Stomach (tissue), 9 donors: ENCODE data around the gene CASKIN2. TPM values are rescaled to one million over a fixed set of nuclear protein-coding genes. Genes with fewer than 3 reads are reported as not detected.

ENCODE experiments used
- DNase-seq, 2 donors: peaks; one replicate each; pipeline versions ENCODE4 v3.0.0 to v3.0.0-alpha.2; 2013 to 2019
- H3K27ac ChIP-seq, 5 donors: fragments of 200-600 bp in 4 of 5; sonication (generic) in 4 of 5; one replicate each; pipeline ENCODE4 v1.5.1; 2013 to 2019; ENCODE audit warnings: mild to moderate bottlenecking in 1 of 5, moderate library complexity in 1 of 5
- H3K27me3 ChIP-seq, 3 donors: fragments of 200-600 bp; sonication (generic); one replicate each; pipeline ENCODE4 v1.5.1; 2017 to 2019; ENCODE audit warnings: mixed run types in 1 of 3
- H3K36me3 ChIP-seq, 4 donors: fragments of 200-600 bp; sonication (generic); 1 replicate in 3 of 4; 2 replicates in 1 of 4; pipeline ENCODE4 v1.5.1; 2016 to 2019
- H3K4me1 ChIP-seq, 4 donors: fragments of 200-600 bp; sonication (generic); one replicate each; pipeline ENCODE4 v1.5.1; 2016 to 2019
- H3K4me3 ChIP-seq, 4 donors: fragments of 200-600 bp; sonication (generic) in 3 of 4; one replicate each; pipeline ENCODE4 v1.5.1; 2016 to 2019; ENCODE audit warnings: mild to moderate bottlenecking in 1 of 4
- H3K9me3 ChIP-seq, 4 donors: fragments of 200-600 bp; sonication (generic); one replicate each; pipeline ENCODE4 v1.5.1; 2016 to 2019
- CTCF ChIP-seq, 7 experiments: fragments of 450-650 bp in 4 of 7; fragments of 200-600 bp in 3 of 7; sonication (generic) in 3 of 7; IDR thresholded peaks; one replicate each; pipeline ENCODE4 v1.5.1; 2016 to 2019; ENCODE audit warnings: antibody characterized with exemption in 7 of 7, control low read depth in 2 of 7, mild to moderate bottlenecking in 1 of 7
- EP300 ChIP-seq: sonication (generic); formaldehyde crosslinking; IDR thresholded peaks from one replicate; pipeline ENCODE4 v1.6.1; 2017; ENCODE audit warnings: antibody characterized with exemption
- POLR2A ChIP-seq, 4 donors: fragments of 450-650 bp; IDR thresholded peaks; one replicate each; pipeline ENCODE4 v1.6.1; 2016; ENCODE audit warnings: antibody characterized with exemption in 4 of 4, control low read depth in 2 of 4, mild to moderate bottlenecking in 1 of 4, moderate library complexity in 1 of 4
- POLR2AphosphoS5 ChIP-seq, 3 donors: sonication (generic); formaldehyde crosslinking; IDR thresholded peaks; one replicate each; pipeline ENCODE4 v1.6.1; 2016; ENCODE audit warnings: antibody characterized with exemption in 3 of 3
- WGBS, 5 donors: extraction: QIAGEN DNeasy Blood & Tissue Kit in 3 of 5; methylation state at CpG; one replicate each; pipeline versions ENCODE4 v1.1.5 to v1.1.7; 2013 to 2018; 5-methylcytosine and 5-hydroxymethylcytosine counted together
- intact Hi-C: fragments of 100-400 bp; cut with DNase I; formaldehyde crosslinking; loops from one replicate; pipeline ENCODE4 v1.15.1; 2023; ENCODE audit warnings: low total_unique reads
- polyA plus RNA-seq, 3 donors: library from polyadenylated mRNA; stranded (reverse); fragments of 200-250 nt; gene quantifications; one replicate each; pipeline ENCODE4 v1.2.3, GENCODE V29; 2013
- total RNA-seq, 5 donors: library from RNA; depleted of rRNA; stranded (reverse); fragments of >200 nt; gene quantifications; one replicate each; pipeline versions ENCODE4 v1.1.0 to v1.2.3, GENCODE V29; 2014 to 2016
- donor health status: healthy with polysubstance abuse.
- donor health status: Bipolar disorder and iron deficiency.
- donor health status: healthy.

CASKIN2 gene
- total and polyA plus RNA-seq, 8 donors: 5.4 to 27.4 (median 12.1) TPM

GRCh38 chr17:75563063-75563758 is 47.9 kb upstream of the CASKIN2 start:
- no peak for DNase-seq
- Histone ChIP-seq H3K27me3 (no peaks in the 10 kb centered on the region), H3K9me3 (no peaks in the 10 kb centered on the region), H3K27ac (no peak overlapping the region), H3K36me3 (peaks cover 32 to 87% (median 70%) of the 10 kb centered on the region in 4 donors), H3K4me1 (peaks cover 3 to 16% (median 9%) of the 10 kb centered on the region in 4 donors), H3K4me3 (no peak overlapping the region)
- WGBS, 5 donors: 86 to 92% (median 90%) methylated on average over 27 to 28 of the region's 28 CpGs
- no peak for TF ChIP-seq POLR2AphosphoS5 (IDR thresholded peaks at IDR 0.05)
- TF ChIP-seq POLR2A (IDR thresholded peaks at IDR 0.05): no peak
- TF ChIP-seq EP300: no peak
- TF ChIP-seq CTCF (IDR thresholded peaks at IDR 0.05): no peak
- intact Hi-C loops: no loop called here

GRCh38 chr17:75561927-75562603 is 46.7 kb upstream of the CASKIN2 start:
- 56 to 70% (median 65%) methylated on average over 5 of the region's 5 CpGs for WGBS, 5 donors
- intact Hi-C loops: no loop called here

GRCh38 chr17:75559958-75560533 is 44.7 kb upstream of the CASKIN2 start:
- H3K36me3 ChIP-seq: peaks cover 16 to 62% (median 38%) of the 10 kb centered on the region in 4 donors
- DNase-seq: no peak
- no peak for TF ChIP-seq CTCF (IDR thresholded peaks at IDR 0.05)
- peak overlapping the region in 2 of 5 donors; percentile 7 to 9 for H3K27ac ChIP-seq
- H3K4me1 ChIP-seq: peaks cover 32 to 46% (median 40%) of the 10 kb centered on the region in 4 donors
- H3K9me3 ChIP-seq: no peaks in the 10 kb centered on the region
- no peak overlapping the region for H3K4me3 ChIP-seq
- 75 to 91% (median 81%) methylated on average over 8 to 9 of the region's 9 CpGs for WGBS, 5 donors
- intact Hi-C loops: no loop called here
- no peaks in the 10 kb centered on the region for H3K27me3 ChIP-seq

More at GRCh38 chr17:75561927-75562603, 46.7 kb upstream of the CASKIN2 start:
- no peaks in the 10 kb centered on the region for H3K27me3 ChIP-seq
- H3K9me3 ChIP-seq: no peaks in the 10 kb centered on the region
- TF ChIP-seq EP300: no peak
- no peak for TF ChIP-seq POLR2A (IDR thresholded peaks at IDR 0.05)
- no peak for TF ChIP-seq POLR2AphosphoS5 (IDR thresholded peaks at IDR 0.05)
- no peak for TF ChIP-seq CTCF (IDR thresholded peaks at IDR 0.05)
- H3K27ac ChIP-seq: no peak overlapping the region
- DNase-seq: peak in 1 of 2 donors; percentile 46
- H3K4me1 ChIP-seq: peaks cover 14 to 27% (median 21%) of the 10 kb centered on the region in 4 donors
- H3K4me3 ChIP-seq: no peak overlapping the region
- H3K36me3 ChIP-seq: peaks cover 28 to 82% (median 58%) of the 10 kb centered on the region in 4 donors

- Histone ChIP-seq H3K4me1 (peaks cover 32 to 46% (median 41%) of the 10 kb centered on the region in 4 donors), H3K9me3 (no peaks in the 10 kb centered on the region), H3K4me3 (no peak overlapping the region), H3K27me3 (no peaks in the 10 kb centered on the region), H3K36me3 (peaks cover 11 to 50% (median 26%) of the 10 kb centered on the region in 4 donors), H3K27ac (peak overlapping the region; percentile 67 to 85 (median 79))
- intact Hi-C loops: no loop called here
- no peak for TF ChIP-seq POLR2A (IDR thresholded peaks at IDR 0.05)
- no peak for TF ChIP-seq POLR2AphosphoS5 (IDR thresholded peaks at IDR 0.05)
- TF ChIP-seq EP300: no peak
- no peak for TF ChIP-seq CTCF (IDR thresholded peaks at IDR 0.05)
- 32 to 71% (median 51%) methylated on average over 22 to 34 of the region's 38 CpGs for WGBS, 5 donors
- peak in 1 of 2 donors; percentile 59 for DNase-seq
Measured at GRCh38 chr17:75558666-75559530, 43.6 kb upstream of the CASKIN2 start.
